Activated naive CD4-positive, alpha-beta T cell treated with anti-CD3 and anti-CD28 coated beads, Interleukin-2, amount 50 U/mL, for 72 hours (primary cell): Measurements from ENCODE around the gene NR1D1. TPM values are rescaled to one million over a fixed set of nuclear protein-coding genes. Genes with fewer than 3 reads are reported as not detected.
"Not testable (repeated sequence)": the region's sequence is repeated elsewhere in the genome, so short reads cannot be mapped to it uniquely, and the experiment has no call there.

ENCODE experiments used
- ATAC-seq, 2 donors: fragments of 150-1000 bp; cut with Tn5 transposase; 2 replicates each; pipeline ENCODE4 v1.10.0; 2021; ENCODE audit warnings: mild to moderate bottlenecking in 2 of 2, moderate library complexity in 2 of 2
- DNase-seq, 2 donors: peaks; one replicate each; pipeline ENCODE4 v3.0.0; 2021 to 2022; ENCODE audit warnings: low spot score in 2 of 2
- H3K27ac Mint-ChIP-seq, 2 donors: one replicate each; pipeline ENCODE4 v1.8.0; 2022; ENCODE audit warnings: mild to moderate bottlenecking in 2 of 2, mixed read lengths in 2 of 2
- H3K36me3 Mint-ChIP-seq, 2 donors: one replicate each; pipeline ENCODE4 v1.8.0; 2022; ENCODE audit warnings: mixed read lengths in 2 of 2
- H3K9me3 Mint-ChIP-seq, 2 donors: one replicate each; pipeline ENCODE4 v1.8.0; 2022; ENCODE audit warnings: mixed read lengths in 2 of 2
- total RNA-seq, 2 donors: library from RNA; stranded (reverse); gene quantifications; one replicate each; pipeline ENCODE4 v1.2.3, GENCODE V29; 2022

NR1D1 gene
- total RNA-seq: 10 to 100 TPM in 1 of 2 donors, 1 to 10 TPM in 1; 4.8 to 26.7 TPM

DNA sequence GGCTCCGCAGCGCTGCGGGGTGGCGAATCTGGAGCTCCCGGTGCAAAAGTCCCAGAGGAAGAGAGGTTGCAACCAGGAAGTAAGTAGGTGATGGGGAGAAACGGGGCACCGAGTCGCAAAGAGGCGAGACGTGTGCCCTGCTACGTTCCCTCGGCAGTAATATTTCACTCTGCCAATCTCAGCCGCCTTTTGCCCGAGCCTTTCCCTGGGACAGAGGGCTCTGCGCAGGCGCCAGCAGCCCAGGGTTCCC lies at the start of gene NR1D1:
Gene NR1D1 (minus strand): TSS at position 171 of the 250 bp plus-strand sequence. CDS start 495 bp downstream, outside the sequence.
- Mint-ChIP-seq H3K9me3 (peaks cover 0 to 12% of the 10 kb centered on the region in 2 donors), H3K27ac (peak within 1 kb of the TSS; percentile 90 to 94), H3K36me3 (peaks cover 11 to 42% of the 10 kb centered on the region in 2 donors)
- no peak for ATAC-seq
- no peak for DNase-seq

GRCh38 chr17:40148527-40148926 lies 48.1 kb upstream of the NR1D1 start:
- peak overlapping the region in 1 of 2 donors; percentile 69 for H3K27ac Mint-ChIP-seq
- DNase-seq (no peak), ATAC-seq (no peak)
- H3K36me3 Mint-ChIP-seq: peaks cover 8 to 27% of the 10 kb centered on the region in 2 donors
- peaks cover 0 to 4% of the 10 kb centered on the region in 2 donors for H3K9me3 Mint-ChIP-seq

- DNase-seq (no peak), ATAC-seq (no peak)
- Mint-ChIP-seq H3K27ac (peak overlapping the region in 1 of 2 donors; percentile 81), H3K9me3 (no peaks in the 10 kb centered on the region), H3K36me3 (peaks cover 22 to 33% of the 10 kb centered on the region in 2 donors)
Observed at GRCh38 chr17:40145476-40145875, 45.1 kb upstream of the NR1D1 start.

DNA sequence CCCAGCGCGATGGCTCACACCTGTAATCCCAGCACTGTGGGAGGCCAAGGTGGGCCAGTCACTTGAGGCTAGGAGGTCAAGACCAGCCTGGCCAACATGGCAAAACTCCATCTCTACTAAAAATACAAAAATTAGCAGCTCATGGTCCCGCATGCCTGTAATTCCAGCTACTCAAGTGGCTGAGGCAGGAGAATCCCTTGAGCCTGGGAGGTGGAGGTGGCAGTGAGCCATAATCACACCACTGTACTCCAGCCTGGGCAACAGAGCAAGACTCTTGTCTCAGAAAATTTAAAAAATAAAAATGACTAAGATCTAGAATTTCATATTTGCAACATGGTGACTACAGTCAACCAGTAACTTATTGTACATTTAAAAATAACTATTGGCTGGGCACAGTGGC lies 42.8 kb upstream of the NR1D1 start:
- not testable (repeated sequence) for DNase-seq, ATAC-seq, H3K9me3 Mint-ChIP-seq
- H3K27ac Mint-ChIP-seq: peak overlapping the region in 1 of 2 donors; percentile 14
- H3K36me3 Mint-ChIP-seq: peaks cover 27 to 29% of the 10 kb centered on the region in 2 donors

DNA sequence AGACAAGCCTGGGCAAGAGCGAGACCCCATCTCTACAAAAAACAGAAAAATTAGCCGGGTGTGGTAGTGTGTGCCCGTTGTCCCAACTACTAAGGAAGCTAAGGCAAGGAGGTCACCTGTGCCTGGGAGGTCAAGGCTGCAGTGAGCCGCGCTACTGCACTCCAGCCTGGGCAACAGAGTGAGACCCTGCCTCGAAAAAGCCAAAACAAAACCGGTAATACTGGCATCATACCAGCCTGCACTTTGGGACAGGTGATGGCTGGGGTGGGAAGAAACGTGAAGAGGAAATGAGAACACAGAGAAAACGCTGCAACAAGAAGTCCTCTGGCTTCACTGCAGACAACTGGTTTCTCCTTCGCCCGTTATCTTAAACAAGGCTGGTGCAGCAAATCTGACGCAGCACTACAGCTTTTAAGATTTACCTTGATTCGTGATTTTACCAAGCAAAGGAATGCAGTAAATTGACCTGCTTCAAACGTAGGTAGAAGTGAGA lies 39.2 kb upstream of the NR1D1 start:
- Mint-ChIP-seq H3K36me3 (peaks cover 17 to 25% of the 10 kb centered on the region in 2 donors), H3K27ac (peak overlapping the region; percentile 95 to 97), H3K9me3 (no peaks in the 10 kb centered on the region)
- ATAC-seq (peak in 1 of 2 donors; percentile 3), DNase-seq (no peak)

DNA sequence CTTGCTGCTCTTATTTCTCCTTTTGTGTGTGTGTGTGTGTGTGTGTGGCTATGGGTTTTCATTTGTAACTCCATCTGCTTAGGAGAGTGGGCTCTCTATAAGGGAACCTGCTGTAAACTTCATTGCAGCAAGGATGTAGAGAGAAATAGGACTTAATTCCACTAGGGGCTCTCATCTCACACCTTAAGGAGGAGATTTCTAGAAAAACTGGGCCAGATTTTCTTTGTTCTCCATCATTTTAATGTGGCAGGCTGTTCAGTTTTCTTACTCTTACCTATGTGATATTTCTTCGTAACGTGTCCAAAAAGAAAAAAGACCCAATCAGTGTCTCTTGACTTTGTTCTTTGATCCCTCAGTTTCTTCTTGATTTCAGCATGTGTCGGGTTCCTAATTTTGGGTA lies 35.4 kb upstream of the NR1D1 start:
- ATAC-seq: no peak
- H3K27ac Mint-ChIP-seq: peak overlapping the region; percentile 10 to 87
- H3K36me3 Mint-ChIP-seq: peaks cover 24 to 34% of the 10 kb centered on the region in 2 donors
- DNase-seq: no peak
- H3K9me3 Mint-ChIP-seq: no peaks in the 10 kb centered on the region

- Mint-ChIP-seq H3K36me3 (peaks cover 35 to 39% of the 10 kb centered on the region in 2 donors), H3K9me3 (no peaks in the 10 kb centered on the region), H3K27ac (peak overlapping the region in 1 of 2 donors; percentile 10)
- DNase-seq: no peak
- ATAC-seq: no peak
Observed at GRCh38 chr17:40134184-40134583, 33.8 kb upstream of the NR1D1 start.

GRCh38 chr17:40130352-40131042 lies 30.1 kb upstream of the NR1D1 start:
- Mint-ChIP-seq H3K9me3 (no peaks in the 10 kb centered on the region), H3K27ac (peak overlapping the region in 1 of 2 donors; percentile 43), H3K36me3 (peaks cover 42 to 48% of the 10 kb centered on the region in 2 donors)
- no peak for DNase-seq
- no peak for ATAC-seq

DNA sequence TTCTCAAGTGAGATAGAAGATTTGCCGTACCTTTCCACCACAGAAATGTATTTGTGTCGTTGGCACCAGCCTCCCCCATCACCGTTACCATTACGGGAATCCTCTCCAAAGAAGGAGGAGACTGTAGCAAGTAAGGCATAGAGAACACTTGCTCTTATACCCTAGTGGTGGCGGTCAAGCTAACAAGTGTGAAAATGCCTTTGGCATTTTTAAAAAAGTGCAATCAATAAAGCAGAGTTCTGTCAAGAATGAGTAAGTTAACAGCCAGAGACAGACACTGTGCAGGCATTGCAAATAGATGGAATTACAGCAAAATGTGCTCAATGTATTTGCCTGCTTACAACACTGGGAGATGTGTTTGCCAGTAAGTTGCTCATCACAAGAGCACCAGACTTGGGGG lies 29.1 kb upstream of the NR1D1 start:
- DNase-seq (no peak), ATAC-seq (no peak)
- Mint-ChIP-seq H3K27ac (peak overlapping the region in 1 of 2 donors; percentile 81), H3K36me3 (peaks cover 42 to 51% of the 10 kb centered on the region in 2 donors), H3K9me3 (no peaks in the 10 kb centered on the region)

DNA sequence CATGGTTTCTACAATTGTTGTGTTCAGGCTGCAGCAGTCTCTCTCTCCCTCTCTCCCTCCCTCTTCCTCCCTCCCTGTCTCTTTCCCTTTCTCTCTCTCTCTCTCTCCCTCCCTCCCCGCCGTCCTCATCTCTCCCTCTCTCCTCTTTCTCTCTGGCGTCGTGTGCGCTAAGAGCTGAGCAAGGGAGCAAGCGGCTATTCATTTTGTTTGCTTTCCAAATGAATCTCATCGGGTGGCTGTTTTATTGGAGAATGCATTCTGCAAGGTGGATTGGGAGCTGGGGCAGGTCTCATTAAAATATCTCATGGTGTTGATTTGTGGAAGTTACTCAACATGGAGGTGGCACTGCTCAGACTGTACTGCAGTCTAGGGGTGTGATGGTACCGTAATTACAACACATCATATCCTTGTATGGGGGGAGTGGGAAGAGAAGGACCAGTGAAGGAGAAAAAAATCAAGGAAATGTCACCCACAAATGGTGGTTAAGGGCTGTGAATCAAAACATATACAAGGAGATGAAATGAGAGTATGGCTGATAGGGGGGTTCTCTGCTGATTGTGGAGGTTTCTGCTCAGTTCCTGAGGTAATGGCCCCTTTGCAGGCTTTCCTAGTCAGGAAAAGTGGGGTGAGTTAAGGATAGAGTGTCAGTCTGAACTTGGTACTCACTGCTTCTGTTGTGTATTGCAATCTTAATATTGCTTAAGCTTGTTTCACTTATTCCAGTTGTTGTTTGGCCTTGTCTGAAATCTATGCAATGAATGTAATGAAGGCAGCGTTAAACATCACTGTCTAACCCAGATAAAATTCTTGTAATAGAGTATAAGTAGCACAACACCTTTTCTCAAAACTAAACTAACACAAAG lies 24.1 kb upstream of the NR1D1 start:
- ATAC-seq (no peak), DNase-seq (no peak)
- Mint-ChIP-seq H3K36me3 (peaks cover 36 to 38% of the 10 kb centered on the region in 2 donors), H3K27ac (peak overlapping the region; percentile 16 to 84), H3K9me3 (no peaks in the 10 kb centered on the region)

DNA sequence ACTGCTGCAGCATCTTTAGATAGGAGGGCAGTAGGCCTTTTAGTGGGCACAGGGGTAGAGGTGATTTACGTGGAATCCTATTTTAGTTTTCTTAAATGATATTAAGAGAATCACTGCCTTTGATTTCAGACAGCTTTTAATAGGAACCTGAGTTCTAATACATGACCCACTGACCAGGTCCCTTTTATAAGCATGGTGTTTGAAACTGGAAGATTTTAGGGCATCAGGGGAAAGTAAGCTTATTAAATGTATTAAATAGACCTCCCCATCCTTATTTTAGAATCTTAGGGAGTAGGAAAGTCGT lies 23.4 kb upstream of the NR1D1 start:
- no peak for DNase-seq
- Mint-ChIP-seq H3K36me3 (peaks cover 31 to 32% of the 10 kb centered on the region in 2 donors), H3K9me3 (no peaks in the 10 kb centered on the region), H3K27ac (peak overlapping the region; percentile 84 to 85)
- ATAC-seq: no peak

GRCh38 chr17:40122999-40123810 lies 22.8 kb upstream of the NR1D1 start:
- Mint-ChIP-seq H3K36me3 (peaks cover 31 to 32% of the 10 kb centered on the region in 2 donors), H3K9me3 (no peaks in the 10 kb centered on the region)
- ATAC-seq: peak; percentile 19 to 49

DNA sequence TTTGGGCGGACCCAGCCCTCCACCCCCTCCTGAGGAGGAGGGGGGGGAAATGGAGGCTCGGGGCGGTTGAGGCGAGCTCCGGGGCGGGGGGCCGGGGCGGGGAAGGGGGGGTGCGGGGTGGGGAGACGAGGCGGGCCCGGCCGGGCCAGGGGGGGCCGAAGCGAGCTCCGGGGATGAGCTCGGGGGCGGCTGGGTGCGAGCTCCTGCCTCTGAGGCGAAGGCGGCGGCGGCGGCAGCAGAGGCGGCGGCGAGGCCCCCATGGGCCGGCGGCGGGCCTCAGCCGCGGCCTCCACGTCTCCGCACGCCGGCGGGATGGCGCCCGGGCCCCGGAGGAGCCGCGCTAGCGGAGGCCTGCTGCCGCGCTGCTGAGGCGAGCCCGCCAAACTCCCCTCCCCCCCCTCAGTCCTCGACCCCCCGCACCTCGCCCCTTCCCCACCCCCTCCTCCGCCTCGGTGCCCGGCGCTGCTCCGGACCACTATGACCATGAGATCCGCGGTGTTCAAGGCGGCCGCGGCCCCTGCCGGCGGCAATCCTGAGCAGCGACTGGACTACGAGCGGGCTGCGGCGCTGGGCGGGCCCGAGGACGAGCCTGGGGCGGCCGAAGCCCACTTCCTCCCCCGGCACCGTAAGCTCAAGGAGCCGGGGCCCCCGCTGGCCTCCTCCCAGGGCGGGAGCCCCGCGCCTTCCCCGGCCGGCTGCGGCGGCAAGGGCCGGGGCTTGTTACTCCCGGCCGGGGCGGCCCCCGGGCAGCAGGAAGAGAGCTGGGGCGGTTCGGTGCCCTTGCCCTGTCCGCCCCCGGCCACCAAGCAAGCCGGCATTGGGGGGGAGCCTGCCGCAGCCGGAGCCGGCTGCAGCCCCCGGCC lies 22.0 kb upstream of the NR1D1 start:
- H3K9me3 Mint-ChIP-seq: no peaks in the 10 kb centered on the region
- DNase-seq (peak; percentile 25 to 64), ATAC-seq (peak; percentile 30 to 48)
- peak overlapping the region in 1 of 2 donors; percentile 84 for H3K27ac Mint-ChIP-seq
- H3K36me3 Mint-ChIP-seq: peaks cover 31 to 32% of the 10 kb centered on the region in 2 donors

More at GRCh38 chr17:40122999-40123810, 22.8 kb upstream of the NR1D1 start:
- peak overlapping the region; percentile 84 to 85 for H3K27ac Mint-ChIP-seq
- DNase-seq: peak; percentile 61 to 66

GRCh38 chr17:40121181-40122135 lies 21.1 kb upstream of the NR1D1 start, which contains the start of gene MSL1:
Gene MSL1, plus strand, starts transcription at chr17:40121971. Its CDS starts 642 bp downstream, at chr17:40122613.
- ATAC-seq (peak; percentile 77), DNase-seq (peak; percentile 85 to 89)
- no peaks in the 10 kb centered on the region for H3K9me3 Mint-ChIP-seq
- H3K36me3 Mint-ChIP-seq: peaks cover 31 to 32% of the 10 kb centered on the region in 2 donors
- H3K27ac Mint-ChIP-seq: peak within 1 kb of the TSS; percentile 84 to 95

- DNase-seq (no peak), ATAC-seq (no peak)
- Mint-ChIP-seq H3K36me3 (no peaks in the 10 kb centered on the region), H3K9me3 (no peaks in the 10 kb centered on the region), H3K27ac (peak overlapping the region in 1 of 2 donors; percentile 16)
Observed at GRCh38 chr17:40115101-40115436, 14.7 kb upstream of the NR1D1 start.
